H9 (cell line): ENCODE measurements around the gene OR6B2. TPM values are rescaled to one million over a fixed set of nuclear protein-coding genes. Genes with fewer than 3 reads are reported as not detected.

Source experiments
- DNase-seq: peaks from one replicate; pipeline ENCODE4 v3.0.0-alpha.2; 2017
- H2AFZ ChIP-seq: one replicate; pipeline ENCODE4 v1.6.1; 2013; ENCODE audit warnings: mild to moderate bottlenecking, low read length, control low read depth, moderate library complexity
- H2AK5ac ChIP-seq: 2 replicates; pipeline ENCODE4 v1.6.1; 2013; ENCODE audit warnings: low read length, control low read depth, mixed read lengths; ENCODE audit not compliant: insufficient read length
- H2BK120ac ChIP-seq: one replicate; pipeline ENCODE4 v1.6.1; 2013; ENCODE audit warnings: low read depth, mild to moderate bottlenecking, low read length, control low read depth, inconsistent platforms; ENCODE audit not compliant: poor library complexity, severe bottlenecking
- H2BK12ac ChIP-seq: 2 replicates; pipeline ENCODE4 v1.6.1; 2013; ENCODE audit warnings: low read length, control low read depth, mixed read lengths, low read depth; ENCODE audit not compliant: insufficient read length
- H2BK15ac ChIP-seq: 2 replicates; pipeline ENCODE4 v1.6.1; 2013; ENCODE audit warnings: low read depth, low read length, control low read depth
- H2BK20ac ChIP-seq: one replicate; pipeline ENCODE4 v1.6.1; 2013; ENCODE audit warnings: low read depth, mild to moderate bottlenecking, low read length, control low read depth, inconsistent platforms; ENCODE audit not compliant: poor library complexity, severe bottlenecking
- H2BK5ac ChIP-seq: 2 replicates; pipeline ENCODE4 v1.6.1; 2013; ENCODE audit warnings: low read length, control low read depth, mixed read lengths; ENCODE audit not compliant: insufficient read length
- H3K14ac ChIP-seq: 2 replicates; pipeline ENCODE4 v1.6.1; 2013; ENCODE audit warnings: low read length, control low read depth; ENCODE audit not compliant: insufficient read depth
- H3K18ac ChIP-seq: 2 replicates; pipeline ENCODE4 v1.6.1; 2013; ENCODE audit warnings: low read depth, mild to moderate bottlenecking, mixed read lengths, low read length, control low read depth; ENCODE audit not compliant: insufficient read length
- H3K23ac ChIP-seq: 2 replicates; pipeline ENCODE4 v1.6.1; 2013; ENCODE audit warnings: low read length, control low read depth, mixed read lengths, low read depth; ENCODE audit not compliant: insufficient read length
- H3K23me2 ChIP-seq: 2 replicates; pipeline ENCODE4 v1.6.1; 2013; ENCODE audit warnings: low read depth, mild to moderate bottlenecking, mixed read lengths, low read length, control low read depth; ENCODE audit not compliant: insufficient read length, poor library complexity, severe bottlenecking
- H3K27ac ChIP-seq: 2 replicates; pipeline ENCODE4 v1.5.1; 2013; ENCODE audit warnings: low read length, control low read depth, mixed read lengths, low read depth; ENCODE audit not compliant: insufficient read length
- H3K27me3 ChIP-seq: 2 replicates; pipeline ENCODE4 v1.6.1; 2013; ENCODE audit warnings: low read length, control low read depth, inconsistent platforms; ENCODE audit not compliant: insufficient read depth
- H3K4ac ChIP-seq: 2 replicates; pipeline ENCODE4 v1.6.1; 2013; ENCODE audit warnings: low read depth, mild to moderate bottlenecking, control low read depth, inconsistent platforms, low read length, moderate library complexity
- H3K4me1 ChIP-seq: 2 replicates; pipeline ENCODE4 v1.6.1; 2013; ENCODE audit warnings: low read length, control low read depth, inconsistent platforms; ENCODE audit not compliant: insufficient read depth
- H3K4me2 ChIP-seq: 2 replicates; pipeline ENCODE4 v1.6.1; 2013; ENCODE audit warnings: low read length, control low read depth, mixed read lengths; ENCODE audit not compliant: insufficient read length, insufficient read depth
- H3K56ac ChIP-seq: 2 replicates; pipeline ENCODE4 v1.6.1; 2013; ENCODE audit warnings: low read depth, mild to moderate bottlenecking, mixed read lengths, low read length, control low read depth; ENCODE audit not compliant: insufficient read length
- H3K79me1 ChIP-seq: 2 replicates; pipeline ENCODE4 v1.6.1; 2013; ENCODE audit warnings: low read depth, mild to moderate bottlenecking, moderate library complexity, low read length, control low read depth, inconsistent platforms; ENCODE audit not compliant: insufficient read depth, poor library complexity, severe bottlenecking
- H3K79me2 ChIP-seq: 2 replicates; pipeline ENCODE4 v1.6.1; 2013; ENCODE audit warnings: low read length, control low read depth, inconsistent platforms; ENCODE audit not compliant: insufficient read depth
- H3K9ac ChIP-seq: 2 replicates; pipeline ENCODE4 v1.6.1; 2013; ENCODE audit warnings: low read length, control low read depth, mixed read lengths; ENCODE audit not compliant: insufficient read length; ENCODE audit errors: extremely low read depth
- H3K9me3 ChIP-seq: one replicate; pipeline ENCODE4 v1.6.1; 2013; ENCODE audit warnings: low read depth, low read length, inconsistent platforms; ENCODE audit not compliant: control insufficient read depth
- H3T11ph ChIP-seq: one replicate; pipeline ENCODE4 v1.6.1; 2013; ENCODE audit warnings: mild to moderate bottlenecking, low read length, control low read depth, inconsistent platforms
- H4K20me1 ChIP-seq: one replicate; pipeline ENCODE4 v1.6.1; 2013; ENCODE audit not compliant: control insufficient read depth, insufficient read length, insufficient read depth
- H4K5ac ChIP-seq: 2 replicates; pipeline ENCODE4 v1.6.1; 2013; ENCODE audit warnings: low read depth, mild to moderate bottlenecking, mixed read lengths, low read length, control low read depth; ENCODE audit not compliant: insufficient read length
- H4K8ac ChIP-seq: replicated peaks from 2 replicates; pipeline ENCODE4 v1.6.1; 2013; ENCODE audit warnings: low read length, control low read depth, mixed read lengths, low read depth; ENCODE audit not compliant: insufficient read length
- H4K91ac ChIP-seq: 2 replicates; pipeline ENCODE4 v1.6.1; 2013; ENCODE audit warnings: low read depth, mild to moderate bottlenecking, moderate library complexity, mixed read lengths, low read length, control low read depth; ENCODE audit not compliant: insufficient read length
- H3K27ac Mint-ChIP-seq, 3 experiments: 2 replicates in 2 of 3; 3 replicates in 1 of 3; pipeline ENCODE4 v1.8.0; 2020 to 2021; ENCODE audit warnings: mixed read lengths in 3 of 3, mild to moderate bottlenecking in 1 of 3, moderate library complexity in 1 of 3
- H3K27me3 Mint-ChIP-seq: 2 replicates; pipeline ENCODE4 v1.8.0; 2021; ENCODE audit warnings: low read depth, mild to moderate bottlenecking, moderate library complexity, mixed read lengths
- H3K36me3 Mint-ChIP-seq, 3 experiments: 2 replicates in 2 of 3; 3 replicates in 1 of 3; pipeline ENCODE4 v1.8.0; 2020 to 2021; ENCODE audit warnings: low read depth in 3 of 3, mixed read lengths in 3 of 3; ENCODE audit not compliant: insufficient read depth in 1 of 3
- H3K4me1 Mint-ChIP-seq, 2 experiments: 2 replicates each; pipeline ENCODE4 v1.8.0; 2020; ENCODE audit warnings: mixed read lengths in 2 of 2
- H3K4me3 Mint-ChIP-seq, 2 experiments: 2 replicates in 1 of 2; 3 replicates in 1 of 2; pipeline ENCODE4 v1.8.0; 2020 to 2021; ENCODE audit warnings: mild to moderate bottlenecking in 2 of 2, mixed read lengths in 2 of 2, moderate library complexity in 1 of 2
- H3K9me3 Mint-ChIP-seq, 2 experiments: 2 replicates in 1 of 2; 3 replicates in 1 of 2; pipeline ENCODE4 v1.8.0; 2020; ENCODE audit warnings: mild to moderate bottlenecking in 2 of 2, mixed read lengths in 2 of 2, moderate library complexity in 1 of 2
- total RNA-seq: library from RNA; stranded (reverse); gene quantifications from 2 replicates; pipeline ENCODE4 v1.2.1, GENCODE V29; 2021
- TF ChIP-seq, protein P1 (sequence below): fragments of 200-600 bp; sonication (generic); conservative IDR thresholded peaks from 3 replicates; pipeline ENCODE4 v1.8.0; 2021; ENCODE audit warnings: antibody characterized with exemption, mild to moderate bottlenecking

The OR6B2 gene
- total RNA-seq, 1 experiment from 2014 or later: not detected

DNA sequence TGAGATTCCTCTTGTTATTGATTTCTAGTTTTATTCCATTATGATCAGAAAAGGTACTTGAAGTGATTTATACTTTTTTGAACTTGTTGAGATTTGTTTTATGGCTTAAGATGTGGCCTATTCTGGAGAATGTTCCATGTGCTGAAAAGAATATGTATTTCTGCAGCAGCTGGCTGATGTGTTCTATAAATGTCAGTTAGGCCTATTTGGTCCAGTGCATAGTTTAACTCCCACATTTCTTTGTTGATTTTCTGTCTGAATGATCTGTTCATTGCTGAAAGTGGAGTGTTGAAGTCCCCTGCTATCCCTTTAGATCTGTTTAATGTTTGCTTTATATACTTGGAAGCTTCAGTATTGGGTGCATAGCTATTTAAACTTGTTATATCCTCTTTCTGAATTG, 7.1 kb upstream of the OR6B2 start:
- H3K4me1 Mint-ChIP-seq: 0 out of 4 replicates have a peak, but pooled peaks cover 0 to 2% of the 10 kb centered on the region in 2 experiments
- H3K27me3 ChIP-seq: no peaks in the 10 kb centered on the region
- H2BK12ac ChIP-seq: no peak overlapping the region
- H3K27ac Mint-ChIP-seq: no peak overlapping the region
- no peak overlapping the region for H2BK15ac ChIP-seq
- no peak overlapping the region for H2BK120ac ChIP-seq
- H3K79me1 ChIP-seq: no peaks in the 10 kb centered on the region
- no peak overlapping the region for H3K4me2 ChIP-seq
- H4K91ac ChIP-seq: no peak overlapping the region
- no peak overlapping the region for H2AFZ ChIP-seq
- H3T11ph ChIP-seq: no peak overlapping the region
- H3K9ac ChIP-seq: no peak overlapping the region
- H4K8ac ChIP-seq: no peak overlapping the region
- TF ChIP-seq, protein P1, sequence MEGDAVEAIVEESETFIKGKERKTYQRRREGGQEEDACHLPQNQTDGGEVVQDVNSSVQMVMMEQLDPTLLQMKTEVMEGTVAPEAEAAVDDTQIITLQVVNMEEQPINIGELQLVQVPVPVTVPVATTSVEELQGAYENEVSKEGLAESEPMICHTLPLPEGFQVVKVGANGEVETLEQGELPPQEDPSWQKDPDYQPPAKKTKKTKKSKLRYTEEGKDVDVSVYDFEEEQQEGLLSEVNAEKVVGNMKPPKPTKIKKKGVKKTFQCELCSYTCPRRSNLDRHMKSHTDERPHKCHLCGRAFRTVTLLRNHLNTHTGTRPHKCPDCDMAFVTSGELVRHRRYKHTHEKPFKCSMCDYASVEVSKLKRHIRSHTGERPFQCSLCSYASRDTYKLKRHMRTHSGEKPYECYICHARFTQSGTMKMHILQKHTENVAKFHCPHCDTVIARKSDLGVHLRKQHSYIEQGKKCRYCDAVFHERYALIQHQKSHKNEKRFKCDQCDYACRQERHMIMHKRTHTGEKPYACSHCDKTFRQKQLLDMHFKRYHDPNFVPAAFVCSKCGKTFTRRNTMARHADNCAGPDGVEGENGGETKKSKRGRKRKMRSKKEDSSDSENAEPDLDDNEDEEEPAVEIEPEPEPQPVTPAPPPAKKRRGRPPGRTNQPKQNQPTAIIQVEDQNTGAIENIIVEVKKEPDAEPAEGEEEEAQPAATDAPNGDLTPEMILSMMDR: no peak
- H3K56ac ChIP-seq: no peak overlapping the region
- H3K36me3 Mint-ChIP-seq: no peaks in the 10 kb centered on the region
- no peak overlapping the region for H3K18ac ChIP-seq
- no peak overlapping the region for H2AK5ac ChIP-seq
- no peaks in the 10 kb centered on the region for H3K4me1 ChIP-seq
- H4K5ac ChIP-seq: no peak overlapping the region
- H3K79me2 ChIP-seq: no peaks in the 10 kb centered on the region
- no peak overlapping the region for H2BK5ac ChIP-seq
- peaks cover 42% of the 10 kb centered on the region for H3K27me3 Mint-ChIP-seq
- H3K23me2 ChIP-seq: no peaks in the 10 kb centered on the region
- no peak overlapping the region for H3K14ac ChIP-seq
- no peak overlapping the region for H3K27ac ChIP-seq
- DNase-seq: no peak
- no peaks in the 10 kb centered on the region for H4K20me1 ChIP-seq
- H3K9me3 ChIP-seq: no peaks in the 10 kb centered on the region
- H3K23ac ChIP-seq: no peak overlapping the region
- H2BK20ac ChIP-seq: no peak overlapping the region
- H3K4ac ChIP-seq: no peak overlapping the region
- no peaks in the 10 kb centered on the region for H3K9me3 Mint-ChIP-seq
- no peak overlapping the region for H3K4me3 Mint-ChIP-seq
